Prostate gland (tissue), 2 donors: ENCODE results near the gene DGKB. TPM values are rescaled to one million over a fixed set of nuclear protein-coding genes. Genes with fewer than 3 reads are reported as not detected.
"Not testable (repeated sequence)": the region's sequence is repeated elsewhere in the genome, so short reads cannot be mapped to it uniquely, and the experiment has no call there.

Source experiments
- DNase-seq: peaks from one replicate; pipeline ENCODE4 v3.0.0-alpha.2; 2019; ENCODE audit warnings: low spot score
- H3K27ac ChIP-seq, 2 donors: fragments of 200-600 bp; sonication (generic); 2 replicates each; pipeline ENCODE4 v1.5.1; 2017 to 2019
- H3K27me3 ChIP-seq: fragments of 200-600 bp; sonication (generic); replicated peaks from 2 replicates; pipeline ENCODE4 v1.5.1; 2019; ENCODE audit not compliant: insufficient read depth
- H3K36me3 ChIP-seq, 2 donors: fragments of 200-600 bp; sonication (generic); 1 replicate in 1 of 2; 2 replicates in 1 of 2; pipeline versions ENCODE4 v1.5.1 to v1.8.1; 2017 to 2019
- H3K4me1 ChIP-seq: fragments of 200-600 bp; sonication (generic); replicated peaks from 2 replicates; pipeline ENCODE4 v1.5.1; 2019
- H3K4me3 ChIP-seq, 2 donors: fragments of 200-600 bp; sonication (generic); 2 replicates each; pipeline ENCODE4 v1.5.1; 2017 to 2019
- H3K9me3 ChIP-seq: fragments of 200-600 bp; sonication (generic); 2 replicates; pipeline ENCODE4 v1.5.1; 2017
- POLR2A ChIP-seq: fragments of 450-650 bp; IDR thresholded peaks from one replicate; pipeline ENCODE4 v1.6.1; 2016; ENCODE audit warnings: antibody characterized with exemption, mild to moderate bottlenecking
- POLR2AphosphoS5 ChIP-seq: sonication (generic); formaldehyde crosslinking; IDR thresholded peaks from one replicate; pipeline ENCODE4 v1.6.1; 2017; ENCODE audit warnings: antibody characterized with exemption
- WGBS: methylation state at CpG from one replicate; pipeline ENCODE4 v1.1.5; 2018; 5-methylcytosine and 5-hydroxymethylcytosine counted together
- intact Hi-C: fragments of 100-400 bp; cut with DNase I; formaldehyde crosslinking; loops from one replicate; pipeline ENCODE4 v1.14.2; 2022
- total RNA-seq, 2 donors: library from RNA; depleted of rRNA; stranded (reverse); fragments of >200 nt; gene quantifications; one replicate each; pipeline ENCODE4 v1.1.0, GENCODE V29; 2016
- TF ChIP-seq, protein P1 (sequence below), 4 experiments: fragments of 200-600 bp in 2 of 4; fragments of 450-650 bp in 2 of 4; sonication (generic) in 2 of 4; IDR thresholded peaks; 1 replicate in 3 of 4; 2 replicates in 1 of 4; pipeline ENCODE4 v1.5.1; 2016 to 2019; ENCODE audit warnings: antibody characterized with exemption in 4 of 4, mild to moderate bottlenecking in 2 of 4, moderate library complexity in 2 of 4

The DGKB gene
- total RNA-seq, 2 donors from 2014 or later, result 0.45 TPM; not detected in 1

DNA sequence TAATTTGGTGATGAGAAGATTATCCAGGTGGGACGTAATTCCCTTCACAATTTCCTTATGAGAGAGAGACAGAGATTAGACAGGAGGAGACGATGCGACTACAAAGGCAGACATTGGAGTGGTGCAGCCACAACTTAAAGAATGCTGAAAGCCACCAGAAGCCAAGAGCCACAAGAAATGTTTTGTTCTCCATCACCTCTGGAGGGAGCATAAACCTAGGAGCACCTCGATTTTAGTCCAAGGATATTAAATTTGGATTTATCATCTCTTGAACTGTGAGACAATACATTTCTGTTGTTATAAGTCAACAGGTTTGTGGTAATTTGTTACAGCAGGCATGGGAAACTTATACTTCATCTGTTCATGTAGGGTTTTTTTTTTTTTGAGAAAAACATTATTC is 418.9 kb downstream of the DGKB start:
- no peaks in the 10 kb centered on the region for H3K4me1 ChIP-seq
- no peak overlapping the region for H3K27ac ChIP-seq
- intact Hi-C loops, result no loop called here
- no peak for DNase-seq
- WGBS, result 89% methylated on average over 4 of the region's 4 CpGs
- no peaks in the 10 kb centered on the region for H3K27me3 ChIP-seq
- H3K9me3 ChIP-seq, result no peaks in the 10 kb centered on the region
- TF ChIP-seq, protein P1, sequence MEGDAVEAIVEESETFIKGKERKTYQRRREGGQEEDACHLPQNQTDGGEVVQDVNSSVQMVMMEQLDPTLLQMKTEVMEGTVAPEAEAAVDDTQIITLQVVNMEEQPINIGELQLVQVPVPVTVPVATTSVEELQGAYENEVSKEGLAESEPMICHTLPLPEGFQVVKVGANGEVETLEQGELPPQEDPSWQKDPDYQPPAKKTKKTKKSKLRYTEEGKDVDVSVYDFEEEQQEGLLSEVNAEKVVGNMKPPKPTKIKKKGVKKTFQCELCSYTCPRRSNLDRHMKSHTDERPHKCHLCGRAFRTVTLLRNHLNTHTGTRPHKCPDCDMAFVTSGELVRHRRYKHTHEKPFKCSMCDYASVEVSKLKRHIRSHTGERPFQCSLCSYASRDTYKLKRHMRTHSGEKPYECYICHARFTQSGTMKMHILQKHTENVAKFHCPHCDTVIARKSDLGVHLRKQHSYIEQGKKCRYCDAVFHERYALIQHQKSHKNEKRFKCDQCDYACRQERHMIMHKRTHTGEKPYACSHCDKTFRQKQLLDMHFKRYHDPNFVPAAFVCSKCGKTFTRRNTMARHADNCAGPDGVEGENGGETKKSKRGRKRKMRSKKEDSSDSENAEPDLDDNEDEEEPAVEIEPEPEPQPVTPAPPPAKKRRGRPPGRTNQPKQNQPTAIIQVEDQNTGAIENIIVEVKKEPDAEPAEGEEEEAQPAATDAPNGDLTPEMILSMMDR (IDR thresholded peaks at IDR 0.05), result no peak
- TF ChIP-seq POLR2A (no peak), POLR2AphosphoS5 (no peak)
- no peaks in the 10 kb centered on the region for H3K36me3 ChIP-seq
- H3K4me3 ChIP-seq, result no peak overlapping the region

DNA sequence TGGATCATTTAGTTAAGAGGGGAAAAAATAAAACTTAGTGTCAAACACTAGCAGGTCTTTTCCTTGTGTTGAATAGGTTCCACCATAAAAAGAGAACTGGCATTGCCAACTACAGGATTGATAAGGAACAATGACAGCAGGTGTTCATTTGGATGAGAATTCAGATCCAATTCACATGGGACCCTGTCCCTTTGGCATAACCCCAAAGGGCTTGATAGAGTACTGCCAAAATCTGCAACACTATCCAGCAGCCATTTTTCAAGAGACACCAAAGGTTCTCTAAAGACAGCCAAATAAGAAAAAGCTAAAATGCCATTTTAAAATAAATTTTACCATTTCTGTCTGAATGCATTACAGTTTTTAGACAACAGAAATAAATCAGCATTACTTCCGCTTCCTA is 422.3 kb downstream of the DGKB start:
- no peak overlapping the region for H3K4me3 ChIP-seq
- H3K36me3 ChIP-seq, result no peaks in the 10 kb centered on the region
- intact Hi-C loops, result no loop called here
- H3K27ac ChIP-seq, result no peak overlapping the region
- TF ChIP-seq, protein P1 (IDR thresholded peaks at IDR 0.05), result no peak
- WGBS, result 88% methylated on average over 1 of the region's 1 CpG
- no peaks in the 10 kb centered on the region for H3K9me3 ChIP-seq
- H3K27me3 ChIP-seq, result no peaks in the 10 kb centered on the region
- no peak for DNase-seq
- H3K4me1 ChIP-seq, result no peaks in the 10 kb centered on the region

DNA sequence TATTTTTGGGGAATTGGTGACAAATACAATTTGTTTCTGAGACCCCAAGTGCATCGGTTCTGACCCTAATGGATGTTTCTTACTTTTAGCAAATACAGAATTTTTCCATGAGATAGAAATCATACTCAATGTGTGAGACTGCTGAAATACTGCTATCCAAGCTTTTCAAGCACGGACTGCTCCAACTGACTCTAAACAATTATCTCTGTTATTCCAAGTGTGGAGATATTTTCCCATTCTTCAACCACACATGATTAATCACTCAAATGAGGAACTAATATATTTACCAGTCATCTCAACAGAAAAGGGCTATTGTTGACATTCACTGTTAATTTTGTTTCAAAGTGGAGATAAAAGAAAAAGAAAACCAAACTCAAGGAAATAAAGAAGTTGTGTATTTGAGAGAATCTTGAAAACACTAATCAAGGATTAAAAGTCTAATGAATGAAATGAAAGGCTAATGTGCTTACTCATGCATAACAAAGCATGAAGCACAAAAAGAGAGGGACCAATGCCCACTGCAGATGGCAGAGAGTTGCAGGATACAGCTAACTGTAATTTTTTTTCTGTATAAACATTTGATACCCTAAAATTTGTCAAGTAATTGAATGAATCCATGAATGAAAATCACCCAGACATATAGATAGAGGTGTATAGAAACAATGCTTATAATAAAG is 423.6 kb downstream of the DGKB start:
- H3K36me3 ChIP-seq, result no peaks in the 10 kb centered on the region
- no peak for TF ChIP-seq POLR2A
- TF ChIP-seq POLR2AphosphoS5, result no peak
- WGBS, result 49% methylated on average over 2 of the region's 2 CpGs

DNA sequence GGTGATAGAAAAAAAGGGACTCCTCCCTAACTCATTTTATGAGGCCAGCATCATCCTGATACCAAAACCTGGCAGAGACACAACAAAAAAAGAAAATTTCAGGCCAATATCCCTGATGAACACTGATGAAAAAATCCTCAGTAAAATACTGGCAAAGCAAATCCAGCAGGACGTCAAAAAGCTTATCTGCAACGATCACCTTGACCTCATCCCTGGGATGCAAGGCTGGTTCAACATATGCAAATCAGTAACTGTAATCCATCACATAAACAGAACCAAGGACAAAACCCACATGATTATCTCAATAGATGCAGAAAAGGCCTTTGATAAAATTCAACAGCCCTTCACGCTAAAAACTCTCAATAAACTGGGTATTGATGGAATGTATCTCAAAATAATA is 440.8 kb downstream of the DGKB start:
- H3K9me3 ChIP-seq, H3K4me1 ChIP-seq, intact Hi-C loops, H3K27ac ChIP-seq, H3K36me3 ChIP-seq, H3K27me3 ChIP-seq, H3K4me3 ChIP-seq, DNase-seq: not testable (repeated sequence)
- WGBS, result 64% methylated on average over 3 of the region's 3 CpGs

More for the DNA sequence above, 423.6 kb downstream of the DGKB start:
- Histone ChIP-seq H3K27me3 (no peaks in the 10 kb centered on the region), H3K4me1 (no peaks in the 10 kb centered on the region), H3K27ac (no peak overlapping the region), H3K4me3 (no peak overlapping the region), H3K9me3 (no peaks in the 10 kb centered on the region)
- DNase-seq, result no peak
- intact Hi-C loops, result no loop called here

DNA sequence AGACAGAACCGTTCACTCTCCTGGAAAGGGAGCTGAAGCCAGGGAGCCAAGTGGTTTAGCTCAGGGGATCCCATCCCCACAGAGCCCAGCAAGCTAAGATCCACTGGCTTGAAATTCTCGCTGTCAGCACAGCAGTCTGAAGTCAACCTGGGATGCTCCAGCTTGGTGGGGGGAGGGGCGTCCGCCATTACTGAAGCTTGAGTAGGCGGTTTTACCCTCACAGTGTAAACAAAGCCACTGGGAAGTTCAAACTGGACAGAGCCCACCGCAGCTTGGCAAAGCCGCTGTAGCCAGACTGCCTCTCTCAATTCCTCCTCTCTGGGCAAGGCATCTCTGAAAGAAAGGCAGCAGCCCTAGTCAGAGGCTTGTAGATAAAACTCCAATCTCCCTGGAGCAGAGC is 443.7 kb downstream of the DGKB start:
- not testable (repeated sequence) for H3K36me3 ChIP-seq, H3K9me3 ChIP-seq, H3K27me3 ChIP-seq, H3K27ac ChIP-seq, DNase-seq, H3K4me1 ChIP-seq, H3K4me3 ChIP-seq
- 93% methylated on average over 7 of the region's 7 CpGs for WGBS
- intact Hi-C loops, result loop anchor here (5.0 to 10.0 kb wide), 2 partner anchors 934 to 1177 kb away; no protein-coding TSS in a partner anchor

DNA sequence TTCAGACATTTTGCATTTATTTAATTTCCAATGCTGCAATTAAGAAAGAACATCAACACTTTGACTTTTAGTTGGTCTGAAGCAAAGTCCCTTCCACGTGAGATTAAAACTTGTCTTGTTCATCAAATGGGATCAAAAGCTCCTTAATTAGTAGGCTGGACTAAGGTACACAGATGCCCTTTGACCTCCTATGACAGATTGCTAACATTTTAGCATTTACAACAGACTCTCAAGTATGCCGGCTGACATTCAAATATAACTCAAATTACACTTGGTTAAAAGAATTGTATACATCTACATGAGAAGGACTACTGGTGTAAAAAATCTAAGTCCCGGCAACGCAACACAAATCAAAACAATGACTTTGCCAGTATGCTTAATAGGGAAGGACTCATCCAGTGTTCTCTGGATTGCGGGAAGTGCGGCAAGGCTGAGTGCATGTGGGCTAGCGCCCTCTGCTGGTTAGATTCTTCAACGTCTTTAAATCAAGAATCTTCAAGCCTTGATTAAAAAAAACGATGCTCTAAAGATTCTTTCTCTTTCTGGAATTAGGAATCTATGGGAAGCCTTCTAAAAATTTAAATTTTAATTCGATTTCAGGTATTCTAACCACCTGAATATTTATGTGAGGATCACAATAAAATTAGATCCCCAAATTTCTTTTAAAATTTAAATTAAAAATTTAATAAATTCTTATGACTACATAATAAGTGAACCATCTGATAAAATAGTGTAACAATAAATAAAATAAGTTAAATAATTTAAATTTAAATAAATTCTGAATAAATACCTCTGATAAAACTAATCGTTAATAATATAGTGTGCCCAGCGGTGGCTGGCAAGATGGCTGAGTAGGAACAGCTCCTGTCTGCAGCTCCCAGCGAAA is 444.7 kb downstream of the DGKB start:
- H3K9me3 ChIP-seq, result no peaks in the 10 kb centered on the region
- peak; percentile 67 for DNase-seq
- WGBS, result 25% methylated on average over 13 of the region's 13 CpGs
- intact Hi-C loops, result loop anchor here (5.0 to 10.0 kb wide), 2 partner anchors 933 to 1176 kb away; no protein-coding TSS in a partner anchor
- no peaks in the 10 kb centered on the region for H3K36me3 ChIP-seq
- no peak overlapping the region for H3K4me3 ChIP-seq
- H3K27me3 ChIP-seq, result no peaks in the 10 kb centered on the region
- TF ChIP-seq POLR2AphosphoS5, result no peak
- TF ChIP-seq, protein P1 (IDR thresholded peaks at IDR 0.05), result peak; percentile 76 to 88 (median 78)
- H3K4me1 ChIP-seq, result no peaks in the 10 kb centered on the region
- no peak overlapping the region for H3K27ac ChIP-seq
